Measurements from ENCODE around the gene ELF1.

DNA sequence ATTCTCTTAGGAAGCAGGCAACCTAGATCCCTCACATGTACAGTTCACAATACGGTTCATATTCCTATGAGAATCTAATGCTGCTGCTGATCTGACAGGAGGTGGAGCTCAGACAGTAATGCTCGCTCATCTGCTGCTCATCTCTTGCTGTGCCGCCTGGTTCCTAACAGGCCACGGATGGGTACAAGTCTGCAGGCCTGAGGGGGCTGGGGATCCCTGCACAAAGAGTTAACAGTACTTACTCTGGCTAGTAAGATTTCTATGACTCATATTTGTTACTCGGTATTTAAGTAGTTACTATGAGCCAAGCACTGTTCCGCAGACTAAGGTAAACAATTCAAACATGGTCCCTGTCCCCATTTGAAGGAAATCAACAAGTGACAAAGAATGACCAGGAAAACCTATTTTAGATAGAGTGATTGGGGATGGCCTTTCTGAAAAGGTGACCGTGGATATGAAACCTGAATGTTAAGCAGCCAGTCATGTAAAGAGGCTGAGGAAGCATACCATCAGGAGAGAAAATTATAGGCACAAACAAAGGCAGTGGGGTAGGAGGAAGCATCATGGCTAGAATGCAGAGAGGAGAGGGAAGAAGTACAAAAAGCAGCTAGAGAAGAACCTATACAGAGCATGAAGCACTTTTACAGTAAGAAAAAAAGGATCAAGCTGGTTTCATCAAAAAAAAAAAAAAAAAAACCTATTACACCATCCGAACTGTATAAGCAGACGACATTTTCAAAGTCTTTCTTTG lies 21.6 kb upstream of the ELF1 start:
- no peak for TF ChIP-seq GABPA (IDR thresholded peaks at IDR 0.05; ENCODE audit: low read depth)
- TF ChIP-seq CTCF (IDR thresholded peaks at IDR 0.05; ENCODE audit: insufficient read depth, low read length) = no peak

Data from HL-60 (cell line).